Head of caudate nucleus (tissue), 42 donors: ENCODE results near the gene EFEMP1.
"Not testable (repeated sequence)": the region's sequence is repeated elsewhere in the genome, so short reads cannot be mapped to it uniquely, and the experiment has no call there.

Experiments
- DNase-seq, 42 donors: peaks; one replicate each; pipeline versions ENCODE4 v3.0.0 to v3.0.0-alpha.2; 2020 to 2021; ENCODE audit warnings: mixed read lengths in 7 of 42
- intact Hi-C: fragments of 100-400 bp; cut with DNase I; formaldehyde crosslinking; loops from one replicate; pipeline ENCODE4 v1.15.0; 2022

The EFEMP1 gene

DNA sequence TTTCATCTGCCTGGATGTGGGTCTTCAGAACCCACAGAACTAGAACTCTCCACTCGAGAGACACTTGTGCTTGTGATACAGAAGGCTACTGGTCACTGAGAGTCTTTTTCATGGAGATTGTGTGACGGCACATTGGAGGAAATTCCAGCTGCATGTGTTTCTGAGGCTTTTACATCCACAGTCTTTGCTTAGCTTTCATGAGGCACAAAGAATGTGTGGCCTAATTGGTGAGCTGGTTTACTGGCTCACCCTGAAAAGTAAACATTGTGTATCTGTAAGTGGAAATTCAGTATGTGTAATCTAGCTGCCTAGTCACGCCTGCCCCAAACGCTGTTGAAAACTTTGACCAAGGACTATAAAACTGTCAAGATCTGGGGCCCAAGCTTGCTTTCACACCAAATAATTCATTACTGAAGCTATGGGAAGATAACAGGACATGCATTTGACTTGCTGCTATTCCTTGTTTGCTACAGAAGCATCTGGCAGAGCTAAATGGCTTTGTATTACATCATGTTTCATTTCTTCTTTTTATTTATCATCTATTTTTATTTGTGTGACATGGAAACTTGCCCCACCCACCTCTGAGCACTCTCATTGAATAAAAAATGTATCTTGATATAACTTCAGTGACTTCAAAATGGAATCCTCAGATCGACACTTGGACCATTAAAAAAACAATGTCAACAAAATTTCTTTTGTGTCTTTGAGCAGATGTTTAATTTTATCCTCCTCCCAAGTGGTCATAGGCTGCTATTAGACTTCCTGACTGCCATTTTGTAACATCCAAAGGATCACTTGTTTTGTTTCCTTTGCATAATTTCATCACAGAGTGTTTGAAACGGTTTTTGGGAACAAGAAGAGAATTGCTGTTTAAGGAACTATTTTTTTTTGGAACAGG, 80.2 kb downstream of the EFEMP1 start:
- no peak for DNase-seq
- intact Hi-C loops: no loop called here

DNA sequence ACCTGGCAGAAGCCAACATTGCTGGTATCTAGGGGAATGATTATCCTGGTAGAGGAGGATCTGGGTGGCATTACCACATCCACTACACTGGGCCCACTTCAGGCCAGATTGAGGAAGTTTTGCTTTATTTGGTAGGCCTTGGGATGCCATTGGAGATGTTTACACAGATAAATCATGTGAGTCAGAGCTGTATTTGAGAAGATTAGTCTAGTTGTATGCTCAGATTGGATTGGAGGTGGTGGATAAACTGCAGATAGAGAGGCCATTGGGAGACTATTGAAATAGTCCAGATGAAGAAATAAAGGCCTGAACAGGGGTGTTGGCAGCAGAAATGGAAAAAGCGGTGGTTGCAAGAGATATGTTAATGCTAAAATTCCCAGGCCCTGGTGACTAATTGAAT, 81.5 kb downstream of the EFEMP1 start:
- no peak for DNase-seq
- intact Hi-C loops: no loop called here

DNA sequence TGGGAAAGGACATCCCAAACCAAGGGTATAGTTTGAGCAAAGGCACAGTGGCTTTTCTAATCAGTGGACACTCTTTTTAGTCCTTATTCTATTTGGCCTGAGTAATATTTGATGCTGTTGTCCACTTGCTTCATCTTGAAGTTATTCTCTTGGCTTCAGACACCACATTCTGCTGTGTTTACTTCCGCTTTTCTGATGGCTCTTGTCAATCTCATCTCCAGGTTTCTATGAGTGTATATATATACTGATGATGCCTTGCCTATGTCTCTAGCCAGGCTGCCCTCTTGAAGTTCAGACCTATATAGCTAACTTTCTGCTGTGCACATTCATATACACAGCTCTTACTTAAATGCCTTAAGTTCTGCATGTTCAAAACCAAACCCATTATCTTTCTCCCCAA, 83.1 kb downstream of the EFEMP1 start:
- DNase-seq: no peak
- intact Hi-C loops: no loop called here

DNA sequence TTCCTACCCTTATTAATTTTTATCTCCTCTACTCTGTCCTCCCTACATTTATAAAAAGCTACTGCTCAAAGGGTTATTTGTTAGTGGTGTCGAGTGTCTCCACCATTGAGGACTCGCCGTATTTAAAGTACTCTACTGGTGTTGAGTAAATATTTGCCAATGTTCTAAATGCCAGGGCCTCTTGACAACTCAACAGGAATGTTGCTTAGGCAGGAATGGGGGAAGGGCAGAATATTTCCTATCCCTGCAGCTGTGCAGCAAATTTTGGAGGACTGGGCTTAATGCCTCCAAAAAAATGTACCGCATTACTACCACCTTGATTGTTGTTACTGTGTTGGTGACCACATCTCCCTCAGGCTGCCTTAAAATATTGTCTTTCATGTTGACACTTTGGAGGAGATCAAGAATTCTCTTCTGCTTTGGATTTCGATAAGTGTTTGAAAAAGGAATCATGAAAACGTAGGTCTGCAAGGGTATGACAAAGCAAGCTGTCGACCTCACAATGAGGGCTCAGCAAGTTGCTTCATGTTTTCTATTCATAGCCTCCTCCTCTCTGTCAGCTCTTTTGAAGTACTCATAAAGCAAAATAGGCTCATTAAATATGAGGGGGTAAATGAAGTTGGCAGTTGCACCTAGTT, 84.3 kb downstream of the EFEMP1 start:
- intact Hi-C loops: no loop called here
- DNase-seq: peak in 1 of 42 donors; percentile 30

DNA sequence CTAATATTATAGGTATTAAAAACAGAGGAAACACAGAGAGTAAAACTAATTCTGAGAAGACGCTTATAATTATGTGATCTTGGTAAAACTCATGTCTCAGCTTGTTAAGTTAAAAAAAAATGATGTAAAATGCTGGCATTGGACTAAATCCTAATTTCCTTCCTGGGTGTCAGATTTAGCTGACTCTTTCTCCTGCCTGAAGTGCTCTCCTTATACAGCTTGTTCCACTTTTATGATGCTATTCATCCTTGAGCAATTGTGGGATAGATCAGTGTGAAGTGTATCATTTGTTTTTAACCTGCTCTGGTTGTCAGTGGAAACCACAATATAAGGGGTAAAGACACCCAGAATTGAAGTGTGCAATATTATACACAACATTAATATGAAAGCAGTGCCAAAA, 84.9 kb downstream of the EFEMP1 start:
- intact Hi-C loops: no loop called here
- no peak for DNase-seq

DNA sequence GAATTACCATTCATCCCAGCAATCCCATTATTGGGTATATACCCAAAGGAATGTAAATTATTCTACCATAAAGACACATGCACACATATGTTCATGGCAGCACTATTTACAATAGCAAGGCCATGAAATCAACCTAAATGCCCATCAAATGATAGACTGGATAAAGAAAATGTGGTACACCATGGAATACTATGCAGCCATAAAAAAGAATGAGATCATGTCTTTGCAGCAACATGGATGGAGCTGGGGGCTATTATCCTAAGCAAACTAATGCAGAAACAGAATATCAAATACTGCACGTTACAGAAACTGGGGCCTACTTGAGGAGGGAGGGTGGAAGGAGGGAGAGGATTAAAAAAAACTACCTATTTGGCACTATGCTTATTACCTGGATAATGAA, 85.5 kb downstream of the EFEMP1 start:
- DNase-seq, intact Hi-C loops: not testable (repeated sequence)

- intact Hi-C loops: no loop called here
- no peak for DNase-seq
These were observed 86.5 kb downstream of the EFEMP1 start for GRCh38 chr2:55837073-55837472.

DNA sequence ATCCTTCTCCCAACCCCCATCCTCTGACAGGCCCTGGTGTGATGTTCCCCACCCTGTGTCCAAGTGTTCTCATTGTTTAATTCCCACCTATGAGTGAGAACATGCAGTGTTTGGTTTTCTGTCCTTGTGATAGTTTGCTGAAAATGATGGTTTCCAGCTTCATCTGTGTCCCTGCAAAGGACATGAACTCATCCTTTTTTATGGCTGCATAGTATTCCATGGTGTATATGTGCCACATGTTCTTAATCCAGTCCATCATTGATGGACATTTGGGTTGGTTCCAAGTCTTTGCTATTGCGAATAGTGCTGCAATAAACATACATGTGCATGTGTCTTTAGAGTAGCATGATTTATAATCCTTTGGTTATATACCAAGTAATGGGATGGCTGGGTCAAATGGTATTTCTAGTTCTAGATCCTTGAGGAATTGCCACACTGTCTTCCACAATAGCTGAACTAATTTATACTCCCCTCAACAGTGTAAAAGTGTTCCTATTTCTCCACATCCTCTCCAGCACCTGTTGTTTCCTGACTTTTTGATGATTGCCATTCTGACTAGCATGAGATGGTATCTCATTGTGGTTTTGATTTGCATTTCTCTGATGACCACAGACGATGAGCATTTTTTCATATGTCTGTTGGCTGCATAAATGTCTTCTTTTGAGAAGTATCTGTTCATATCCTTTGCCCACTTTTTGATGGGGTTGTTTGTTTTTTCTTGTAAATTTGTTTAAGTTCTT, 91.7 kb downstream of the EFEMP1 start:
- intact Hi-C loops, DNase-seq: not testable (repeated sequence)

DNA sequence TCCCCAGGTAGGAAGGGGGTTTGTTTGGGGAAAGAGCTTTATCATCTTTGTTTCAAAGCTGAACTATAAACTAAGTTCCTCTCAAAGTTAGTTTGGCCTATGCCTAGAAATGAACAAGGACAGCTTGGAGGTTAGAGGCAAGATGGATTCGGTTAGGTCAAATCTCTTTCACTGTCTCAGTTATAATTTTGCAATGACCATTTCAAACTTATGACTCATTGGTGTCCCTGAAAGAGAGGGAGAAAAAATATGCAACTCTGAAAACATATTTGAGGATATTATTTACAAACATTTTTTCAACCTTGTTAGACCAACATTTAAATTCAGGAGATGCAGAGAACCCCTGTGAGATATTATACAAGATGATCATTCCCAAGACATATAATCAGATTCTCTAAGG, 95.7 kb downstream of the EFEMP1 start:
- DNase-seq: no peak
- intact Hi-C loops: no loop called here

DNA sequence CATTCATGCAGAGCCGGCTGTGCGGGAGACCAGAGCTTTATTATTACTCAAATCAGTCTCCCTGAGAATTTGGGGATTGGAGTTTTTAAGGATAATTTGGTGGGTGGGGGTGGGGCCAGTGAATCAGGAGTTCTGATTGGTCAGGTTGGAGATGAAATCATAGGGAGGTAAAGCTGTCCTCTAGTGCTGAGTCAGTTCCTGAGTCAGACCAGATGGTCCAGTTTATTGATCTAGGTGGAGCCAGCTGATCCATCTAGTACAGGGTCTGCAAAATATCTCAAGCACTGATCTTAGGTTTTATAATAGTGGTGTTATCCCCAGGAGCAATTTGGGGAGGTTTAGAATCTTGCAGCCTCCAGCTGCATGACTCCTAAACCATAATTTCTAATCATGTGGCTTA, 96.2 kb downstream of the EFEMP1 start:
- DNase-seq, intact Hi-C loops: not testable (repeated sequence)

GRCh38 chr2:55826246-55826645, 97.3 kb downstream of the EFEMP1 start:
- no peak for DNase-seq
- intact Hi-C loops: no loop called here

DNA sequence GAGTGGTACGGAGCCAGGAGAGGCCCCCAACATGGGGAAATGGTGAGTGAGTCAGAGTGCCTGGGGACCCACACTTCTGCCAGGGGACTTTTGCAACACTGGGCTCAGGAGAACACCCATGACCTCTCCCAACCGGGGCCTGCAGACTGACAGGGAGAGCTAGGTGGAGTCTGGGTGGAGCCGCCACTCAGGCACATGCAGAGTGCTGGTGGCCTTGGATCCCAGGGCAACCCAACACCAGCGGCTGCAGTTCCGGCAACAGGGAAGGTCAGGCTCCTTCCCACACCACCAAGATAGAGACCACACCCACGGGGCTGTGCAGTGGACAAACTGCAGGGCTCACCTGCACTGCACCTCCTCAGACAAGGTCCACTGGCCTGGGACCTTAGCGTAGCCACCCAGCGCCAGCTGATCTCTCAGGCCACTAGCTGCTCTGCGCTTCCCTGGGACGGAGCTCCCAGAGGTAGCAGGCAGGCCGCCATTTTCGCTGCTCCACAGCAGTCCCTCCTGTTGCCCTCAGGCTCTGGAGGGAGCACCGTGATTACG, 99.0 kb downstream of the EFEMP1 start:
- no peak for DNase-seq
- intact Hi-C loops: no loop called here
